AG09319 (cell line): Measurements from ENCODE around the gene TUBB1.
A peak's percentile ranks its signal among the peaks of the same experiment; 100 is the strongest.

Experiments used
- DNase-seq: peaks from one replicate; pipeline ENCODE4 v3.0.0-alpha.2; 2010; ENCODE audit warnings: low read depth; ENCODE audit errors: extremely low read depth
- TF ChIP-seq, protein P1 (sequence below): IDR thresholded peaks from 2 replicates; pipeline ENCODE4 v1.5.1; 2011; ENCODE audit warnings: low read depth, mild to moderate bottlenecking, inconsistent platforms, low read length, moderate library complexity

TUBB1 gene

DNA sequence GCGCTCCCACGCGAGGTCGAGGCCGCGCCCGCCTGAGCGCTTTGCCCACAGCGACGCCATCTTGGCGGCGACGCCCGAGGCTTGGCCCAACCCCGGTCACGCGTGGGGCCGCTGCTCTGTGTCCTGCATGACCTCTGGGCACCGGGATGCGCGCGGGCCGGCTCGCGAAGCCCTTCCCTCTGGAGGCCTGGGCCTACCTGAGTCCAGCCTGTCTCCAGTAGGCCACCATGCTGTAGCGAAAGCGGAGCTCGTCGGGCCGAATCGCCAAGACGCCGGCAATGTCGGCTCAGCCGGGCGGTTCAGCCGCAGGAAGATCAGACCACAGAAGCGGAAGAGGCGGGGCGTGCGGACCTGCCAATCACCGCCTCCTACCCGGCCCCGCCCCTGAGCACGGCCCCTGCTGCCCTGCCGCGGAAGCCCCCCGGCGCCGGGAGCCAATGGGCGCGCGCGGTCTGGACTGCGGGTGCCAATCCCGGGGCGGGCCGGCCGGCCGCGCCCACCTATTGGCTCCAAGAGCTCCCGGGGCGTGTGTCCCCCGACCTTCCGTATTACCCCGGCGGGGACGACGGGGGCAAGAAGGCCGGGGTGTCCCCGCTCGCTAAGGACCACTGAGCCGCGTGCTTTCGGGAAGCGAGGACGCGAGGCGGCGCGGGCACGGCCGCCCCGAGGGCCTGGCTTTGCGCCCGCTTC, 12.9 kb downstream of the TUBB1 start, which contains the start of gene ATP5F1E:
ATP5F1E (minus strand) TSS at position 313 of the 690 bp plus-strand sequence; CDS start at position 229, 84 bp downstream.
- peak; percentile 85 for DNase-seq
- TF ChIP-seq, protein P1, sequence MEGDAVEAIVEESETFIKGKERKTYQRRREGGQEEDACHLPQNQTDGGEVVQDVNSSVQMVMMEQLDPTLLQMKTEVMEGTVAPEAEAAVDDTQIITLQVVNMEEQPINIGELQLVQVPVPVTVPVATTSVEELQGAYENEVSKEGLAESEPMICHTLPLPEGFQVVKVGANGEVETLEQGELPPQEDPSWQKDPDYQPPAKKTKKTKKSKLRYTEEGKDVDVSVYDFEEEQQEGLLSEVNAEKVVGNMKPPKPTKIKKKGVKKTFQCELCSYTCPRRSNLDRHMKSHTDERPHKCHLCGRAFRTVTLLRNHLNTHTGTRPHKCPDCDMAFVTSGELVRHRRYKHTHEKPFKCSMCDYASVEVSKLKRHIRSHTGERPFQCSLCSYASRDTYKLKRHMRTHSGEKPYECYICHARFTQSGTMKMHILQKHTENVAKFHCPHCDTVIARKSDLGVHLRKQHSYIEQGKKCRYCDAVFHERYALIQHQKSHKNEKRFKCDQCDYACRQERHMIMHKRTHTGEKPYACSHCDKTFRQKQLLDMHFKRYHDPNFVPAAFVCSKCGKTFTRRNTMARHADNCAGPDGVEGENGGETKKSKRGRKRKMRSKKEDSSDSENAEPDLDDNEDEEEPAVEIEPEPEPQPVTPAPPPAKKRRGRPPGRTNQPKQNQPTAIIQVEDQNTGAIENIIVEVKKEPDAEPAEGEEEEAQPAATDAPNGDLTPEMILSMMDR = no peak

DNA sequence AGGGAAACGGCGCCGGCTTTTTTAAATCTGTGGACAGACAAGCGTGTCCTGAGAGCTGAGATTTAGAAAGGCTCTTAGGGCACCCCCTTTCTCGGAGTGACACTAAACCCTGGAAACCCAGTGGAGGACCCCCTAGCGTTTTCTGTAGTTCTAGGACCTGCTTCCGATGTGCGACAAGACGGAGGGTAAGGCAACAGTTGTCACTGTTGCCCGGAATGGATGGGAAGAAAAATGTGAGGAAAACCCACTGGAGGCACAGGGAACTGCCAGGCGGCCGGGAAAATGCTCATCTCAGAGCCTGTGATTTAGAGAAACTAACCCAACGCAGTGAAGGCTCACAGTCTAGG, 13.5 kb downstream of the TUBB1 start:
- DNase-seq = no peak

DNA sequence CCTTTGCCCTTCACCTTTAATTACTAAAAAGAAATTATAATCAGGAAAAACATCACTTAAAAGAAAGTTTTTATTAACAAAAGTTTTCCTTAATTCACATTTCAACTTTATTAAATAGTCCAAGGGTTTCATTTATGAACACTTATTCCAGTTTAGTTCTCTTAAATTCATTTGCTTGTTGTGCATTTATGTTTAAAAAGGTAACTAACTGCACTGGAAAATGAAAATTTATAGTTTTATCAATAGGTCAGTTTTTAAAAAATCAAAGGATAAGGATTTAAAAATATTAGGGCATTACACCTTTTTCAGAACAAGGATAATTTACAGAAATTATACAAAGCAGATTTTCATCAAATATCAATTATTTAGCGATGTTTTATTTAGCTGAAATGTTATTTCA, 13.9 kb downstream of the TUBB1 start:
- no peak for DNase-seq
- TF ChIP-seq, protein P1 = no peak

More for the DNA sequence above, 13.5 kb downstream of the TUBB1 start:
- TF ChIP-seq, protein P1 = peak; percentile 0

DNA sequence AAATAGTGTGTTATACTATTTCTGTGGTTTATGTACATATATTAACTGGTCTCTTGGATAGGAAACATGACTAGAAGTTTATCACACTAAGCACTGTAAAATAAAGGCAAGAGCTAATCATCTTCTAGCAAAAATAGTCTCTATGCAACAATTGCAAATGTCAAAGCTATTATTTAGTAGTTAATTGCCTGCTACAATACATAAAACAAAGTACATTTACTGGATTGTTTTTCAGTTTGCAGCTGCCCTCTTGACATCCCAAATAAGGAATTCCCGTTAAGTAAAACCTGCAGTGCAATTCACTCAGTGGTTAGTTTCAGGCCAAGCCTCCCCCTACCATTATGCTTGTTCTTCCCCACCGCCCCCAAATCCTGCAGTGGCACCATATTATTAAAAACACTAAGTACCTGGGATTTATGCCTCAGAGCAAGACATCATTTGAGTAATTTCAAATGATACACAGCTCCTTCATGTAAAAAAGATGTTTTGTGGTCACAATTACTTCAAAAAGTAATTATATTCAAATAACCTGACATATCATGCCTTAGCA, 14.5 kb downstream of the TUBB1 start:
- DNase-seq = no peak
- TF ChIP-seq, protein P1 = no peak

DNA sequence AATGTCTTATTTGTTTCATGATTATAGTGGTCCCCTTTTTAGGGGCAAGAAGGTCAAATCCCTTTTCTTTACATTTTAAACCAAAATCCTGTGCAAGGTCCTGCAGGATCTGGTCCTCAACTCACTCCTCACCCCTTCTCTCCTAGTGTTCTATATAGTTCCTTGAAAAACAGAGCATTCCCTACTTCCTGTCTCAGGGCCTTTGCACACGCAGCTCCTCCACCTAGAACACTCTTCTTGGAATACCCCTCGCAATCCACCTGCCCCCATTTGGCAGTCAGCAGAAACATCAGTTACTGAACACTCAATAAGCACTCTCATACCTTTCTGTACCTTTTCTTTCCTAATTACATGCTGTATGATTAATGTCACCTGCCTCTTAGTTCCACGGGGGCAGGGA, 16.2 kb downstream of the TUBB1 start:
- TF ChIP-seq, protein P1 = no peak

DNA sequence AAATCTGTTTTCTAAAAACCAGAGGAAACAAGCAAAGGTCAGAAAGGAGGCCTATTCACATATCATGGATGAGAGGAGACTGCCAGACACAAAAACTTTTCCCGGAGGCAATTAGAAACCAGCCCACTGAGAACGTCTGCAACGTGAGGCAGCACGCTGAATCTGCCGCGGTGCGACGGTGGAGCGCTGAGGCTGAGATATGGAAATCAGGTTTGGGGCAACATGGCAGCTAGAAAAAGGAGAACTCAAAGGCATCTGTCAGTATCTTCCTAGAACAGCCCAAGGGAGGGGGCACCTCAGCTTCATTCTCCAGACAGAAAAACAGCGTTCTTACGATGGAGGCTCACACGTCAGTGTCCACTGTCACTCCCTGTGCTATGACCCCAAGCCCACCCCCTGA, 18.2 kb downstream of the TUBB1 start:
- no peak for DNase-seq
- TF ChIP-seq, protein P1 = no peak

More for the DNA sequence above, 16.2 kb downstream of the TUBB1 start:
- no peak for DNase-seq

DNA sequence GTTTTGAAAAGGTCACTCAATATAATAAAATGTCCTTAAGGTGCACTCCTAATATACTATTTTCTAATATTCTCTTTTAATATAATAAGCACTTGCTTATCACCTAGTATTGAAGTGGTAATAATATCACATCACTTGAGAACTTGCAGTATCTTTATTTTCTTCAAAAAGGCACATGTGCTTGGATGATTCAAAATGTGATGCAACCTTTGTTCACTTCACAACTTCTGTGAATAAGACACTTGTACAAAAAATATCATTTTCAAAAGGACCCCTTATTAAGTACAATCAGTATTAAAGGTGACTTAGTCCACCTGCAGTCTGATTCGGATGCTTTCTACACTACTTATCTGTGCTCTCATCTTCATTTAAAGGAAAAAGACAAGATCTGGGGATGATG, 20.0 kb downstream of the TUBB1 start:
- TF ChIP-seq, protein P1 = no peak
- DNase-seq = no peak
